Measurements from ENCODE around the gene ILDR2. TPM values are rescaled to one million over a fixed set of nuclear protein-coding genes. Genes with fewer than 3 reads are reported as not detected.

The ILDR2 gene
- total and polyA plus RNA-seq, 2 experiments from 2014 or later = not detected

DNA sequence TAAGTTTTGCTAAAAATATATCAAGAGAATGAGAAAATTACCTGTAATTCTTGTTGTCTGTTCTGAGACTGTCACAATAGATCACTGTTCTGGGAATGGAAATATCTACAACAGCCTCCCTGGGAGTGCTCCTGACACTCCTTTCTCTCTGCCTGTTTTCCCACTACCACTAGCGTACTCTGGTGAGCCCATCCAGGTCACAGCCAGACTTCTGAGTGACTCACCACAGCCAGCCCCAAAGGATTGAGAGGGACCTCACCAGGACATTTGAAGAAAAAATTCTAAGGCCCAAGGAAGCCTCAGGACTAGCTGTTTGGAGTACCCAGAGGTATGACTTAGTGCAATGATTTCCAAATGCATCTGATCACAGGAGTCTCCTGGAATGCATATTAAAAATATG is 60.3 kb downstream of the ILDR2 start:
- TF ChIP-seq EZH2 (IDR thresholded peaks at IDR 0.05; ENCODE audit: insufficient read depth, poor library complexity, severe bottlenecking) = no peak
- TF ChIP-seq EZH2phosphoT487 (IDR thresholded peaks at IDR 0.05; ENCODE audit: insufficient read depth, low read depth) = no peak
- DNase-seq = no peak
- Histone ChIP-seq H3K4me2 (ENCODE audit: unreplicated experiment) (no peak overlapping the region), H3F3A (ENCODE audit: insufficient read depth) (no peaks in the 10 kb centered on the region), H3K9ac (no peak overlapping the region), H3K4me1 (ENCODE audit: insufficient read depth) (no peaks in the 10 kb centered on the region), H3K79me2 (ENCODE audit: insufficient read depth) (no peaks in the 10 kb centered on the region), H3K4me3 (no peak overlapping the region), H4K20me1 (ENCODE audit: insufficient read depth) (no peaks in the 10 kb centered on the region), H3K9me2 (ENCODE audit: insufficient read depth) (no peaks in the 10 kb centered on the region), H3K36me3 (ENCODE audit: low read depth) (no peaks in the 10 kb centered on the region), H3K9me3 (ENCODE audit: low read depth) (no peaks in the 10 kb centered on the region), H3K27me3 (replicated peaks; ENCODE audit: insufficient read depth) (peaks cover 42% of the 10 kb centered on the region), H3K27ac (no peak overlapping the region), H2AFZ (no peak overlapping the region)
- WGBS, 2 experiments (ENCODE audit: low coverage in 1 of 2, low lambda C conversion rate in 2 of 2, missing lambda C conversion rate in 2 of 2) = 70 to 75% methylated on average over 1 of the region's 1 CpG
- in situ Hi-C loops (cut with MboI) = no loop called here

DNA sequence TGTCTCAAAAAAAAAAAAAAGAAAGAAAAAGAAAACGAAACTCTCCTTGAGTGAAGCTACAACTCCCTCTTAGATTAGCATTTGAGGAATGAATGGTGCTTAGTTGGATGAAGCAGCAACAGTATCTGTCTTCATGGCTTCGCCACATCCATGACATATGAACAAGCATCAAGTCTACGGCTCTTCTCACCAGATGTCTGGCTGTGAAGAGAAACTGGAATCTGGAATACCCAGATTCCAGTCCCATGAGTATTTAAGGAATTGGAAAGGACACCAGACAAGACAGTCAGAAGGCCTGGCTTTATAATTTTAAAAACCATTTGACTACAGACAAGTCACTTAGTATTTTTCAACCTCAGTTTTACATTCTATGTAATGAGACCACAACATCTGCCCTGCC is 61.2 kb downstream of the ILDR2 start:
- Histone ChIP-seq H3K9me2 (ENCODE audit: insufficient read depth) (no peaks in the 10 kb centered on the region), H3F3A (ENCODE audit: insufficient read depth) (no peaks in the 10 kb centered on the region), H3K4me2 (ENCODE audit: unreplicated experiment) (no peak overlapping the region), H3K4me1 (ENCODE audit: insufficient read depth) (no peaks in the 10 kb centered on the region), H4K20me1 (ENCODE audit: insufficient read depth) (no peaks in the 10 kb centered on the region), H3K27ac (no peak overlapping the region), H3K27me3 (replicated peaks; ENCODE audit: insufficient read depth) (peaks cover 33% of the 10 kb centered on the region), H2AFZ (no peak overlapping the region), H3K9ac (no peak overlapping the region), H3K4me3 (no peak overlapping the region), H3K9me3 (ENCODE audit: low read depth) (no peaks in the 10 kb centered on the region), H3K79me2 (ENCODE audit: insufficient read depth) (no peaks in the 10 kb centered on the region), H3K36me3 (ENCODE audit: low read depth) (no peaks in the 10 kb centered on the region)
- in situ Hi-C loops (cut with MboI) = no loop called here
- 15 to 22% methylated on average over 3 of the region's 3 CpGs for WGBS, 2 experiments (ENCODE audit: low coverage in 1 of 2, low lambda C conversion rate in 2 of 2, missing lambda C conversion rate in 2 of 2)
- TF ChIP-seq EZH2 (IDR thresholded peaks at IDR 0.05; ENCODE audit: insufficient read depth, poor library complexity, severe bottlenecking) = no peak
- TF ChIP-seq EZH2phosphoT487 (IDR thresholded peaks at IDR 0.05; ENCODE audit: insufficient read depth, low read depth) = no peak
- no peak for DNase-seq

DNA sequence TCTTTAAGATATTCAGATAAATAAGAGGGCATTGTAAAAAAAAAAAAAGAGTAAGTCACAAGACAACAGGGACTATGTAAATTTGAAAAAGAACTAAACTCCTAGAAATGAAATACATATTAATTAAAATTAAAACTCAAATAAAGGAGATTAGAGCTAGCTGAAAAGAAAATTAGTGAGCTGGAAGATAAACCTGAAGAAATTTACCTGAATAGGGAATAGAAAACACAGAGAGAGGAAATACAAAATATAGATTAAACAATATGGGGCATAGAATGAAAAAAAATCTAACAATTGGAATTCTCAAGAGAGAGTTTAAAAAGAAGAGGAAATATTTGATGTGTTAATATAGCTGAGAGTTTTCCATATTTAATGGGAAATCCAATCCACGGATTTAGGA is 63.7 kb downstream of the ILDR2 start:
- Histone ChIP-seq H3K4me2 (ENCODE audit: unreplicated experiment) (no peak overlapping the region), H3K79me2 (ENCODE audit: insufficient read depth) (no peaks in the 10 kb centered on the region), H4K20me1 (ENCODE audit: insufficient read depth) (no peaks in the 10 kb centered on the region), H3K4me3 (no peak overlapping the region), H3K27me3 (replicated peaks; ENCODE audit: insufficient read depth) (peaks cover 14% of the 10 kb centered on the region), H3K36me3 (ENCODE audit: low read depth) (no peaks in the 10 kb centered on the region), H3K27ac (no peak overlapping the region), H3F3A (ENCODE audit: insufficient read depth) (no peaks in the 10 kb centered on the region), H3K4me1 (ENCODE audit: insufficient read depth) (no peaks in the 10 kb centered on the region), H3K9me2 (ENCODE audit: insufficient read depth) (no peaks in the 10 kb centered on the region), H2AFZ (no peak overlapping the region), H3K9ac (no peak overlapping the region), H3K9me3 (ENCODE audit: low read depth) (no peaks in the 10 kb centered on the region)
- no peak for TF ChIP-seq EZH2 (IDR thresholded peaks at IDR 0.05; ENCODE audit: insufficient read depth, poor library complexity, severe bottlenecking)
- TF ChIP-seq EZH2phosphoT487 (IDR thresholded peaks at IDR 0.05; ENCODE audit: insufficient read depth, low read depth) = no peak
- in situ Hi-C loops (cut with MboI) = no loop called here
- 37 to 56% methylated on average over 1 of the region's 1 CpG for WGBS, 2 experiments (ENCODE audit: low coverage in 1 of 2, low lambda C conversion rate in 2 of 2, missing lambda C conversion rate in 2 of 2)
- DNase-seq = no peak

DNA sequence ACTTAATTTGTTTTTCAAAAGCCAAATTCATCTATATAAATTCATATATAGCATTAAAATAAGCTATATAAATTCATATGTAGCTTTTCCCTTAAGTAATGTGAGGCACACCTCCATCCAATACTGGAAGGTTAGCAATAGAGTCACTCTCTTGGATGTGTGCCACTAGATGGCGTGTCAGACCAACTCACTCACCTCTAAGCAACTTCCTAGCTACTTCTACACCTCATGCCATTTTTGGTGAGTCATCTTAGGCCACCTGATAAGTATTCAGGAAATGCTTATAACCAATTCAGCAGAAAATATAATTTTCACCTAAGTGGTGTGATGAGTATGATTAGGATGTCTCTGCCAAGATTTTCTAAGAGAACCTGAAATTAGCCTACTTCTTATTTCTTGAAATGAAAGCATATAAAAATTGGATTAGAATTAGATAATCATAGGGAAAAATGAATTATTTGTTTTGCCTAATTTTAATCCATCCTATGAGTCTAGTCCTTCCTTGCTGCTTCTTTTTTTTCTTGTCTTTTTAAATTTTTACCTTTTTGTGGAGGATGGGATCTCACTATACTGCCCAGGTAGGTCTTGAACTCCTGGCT is 64.8 kb downstream of the ILDR2 start:
- Histone ChIP-seq H3K9ac (no peak overlapping the region), H3K79me2 (ENCODE audit: insufficient read depth) (no peaks in the 10 kb centered on the region), H3K4me1 (ENCODE audit: insufficient read depth) (peaks cover 4% of the 10 kb centered on the region; the same call in 1 of the 2 replicates), H3F3A (ENCODE audit: insufficient read depth) (0 out of 2 replicates have a peak, but pooled peaks cover 7% of the 10 kb centered on the region), H3K4me2 (ENCODE audit: unreplicated experiment) (no peak overlapping the region), H3K36me3 (ENCODE audit: low read depth) (no peaks in the 10 kb centered on the region), H4K20me1 (ENCODE audit: insufficient read depth) (no peaks in the 10 kb centered on the region), H3K27ac (no peak overlapping the region), H3K27me3 (replicated peaks; ENCODE audit: insufficient read depth) (peaks cover 11% of the 10 kb centered on the region), H3K9me3 (ENCODE audit: low read depth) (no peaks in the 10 kb centered on the region), H3K9me2 (ENCODE audit: insufficient read depth) (no peaks in the 10 kb centered on the region), H2AFZ (no peak overlapping the region), H3K4me3 (no peak overlapping the region)
- DNase-seq = peak; percentile 63
- in situ Hi-C loops (cut with MboI) = no loop called here
- WGBS, 2 experiments (ENCODE audit: low coverage in 1 of 2, low lambda C conversion rate in 2 of 2, missing lambda C conversion rate in 2 of 2) = 0 to 3% methylated on average over 1 of the region's 1 CpG
- TF ChIP-seq EZH2 (IDR thresholded peaks at IDR 0.05; ENCODE audit: insufficient read depth, poor library complexity, severe bottlenecking) (no peak), EZH2phosphoT487 (IDR thresholded peaks at IDR 0.05; ENCODE audit: insufficient read depth, low read depth) (no peak)

Data from GM23248 (cell line).